Neuronal stem cell (in vitro differentiated cells): Measurements from ENCODE around the gene NLGN1.
A peak's percentile ranks its signal among the peaks of the same experiment; 100 is the strongest.

Experiments used
- DNase-seq: peaks from one replicate; pipeline ENCODE4 v3.0.0-alpha.2; 2013; ENCODE audit warnings: low spot score
- H2AFZ ChIP-seq: one replicate; pipeline ENCODE4 v1.6.1; 2013; ENCODE audit warnings: mild to moderate bottlenecking, low read length, inconsistent platforms
- H2AK5ac ChIP-seq: 2 replicates; pipeline ENCODE4 v1.6.1; 2013; ENCODE audit warnings: low read depth, mild to moderate bottlenecking, inconsistent platforms, low read length, moderate library complexity, mixed read lengths
- H2BK120ac ChIP-seq: 2 replicates; pipeline ENCODE4 v1.6.1; 2013; ENCODE audit warnings: low read depth, mild to moderate bottlenecking, inconsistent platforms, low read length, moderate library complexity, mixed read lengths
- H2BK12ac ChIP-seq: one replicate; pipeline ENCODE4 v1.6.1; 2013; ENCODE audit warnings: low read length, inconsistent platforms
- H2BK15ac ChIP-seq: 2 replicates; pipeline ENCODE4 v1.6.1; 2013; ENCODE audit warnings: mild to moderate bottlenecking, low read length, inconsistent platforms, mixed read lengths
- H2BK5ac ChIP-seq: one replicate; pipeline ENCODE4 v1.6.1; 2013; ENCODE audit warnings: inconsistent platforms, mild to moderate bottlenecking, low read length, moderate library complexity
- H3K14ac ChIP-seq: one replicate; pipeline ENCODE4 v1.6.1; 2013; ENCODE audit warnings: low read length, inconsistent platforms
- H3K18ac ChIP-seq: 2 replicates; pipeline ENCODE4 v1.6.1; 2013; ENCODE audit warnings: low read length, inconsistent platforms
- H3K23ac ChIP-seq: 2 replicates; pipeline ENCODE4 v1.6.1; 2013; ENCODE audit warnings: low read depth, mild to moderate bottlenecking, mixed read lengths, low read length, inconsistent platforms; ENCODE audit not compliant: poor library complexity
- H3K27ac ChIP-seq: replicated peaks from 3 replicates; pipeline ENCODE4 v1.5.1; 2013; ENCODE audit warnings: low read length, inconsistent platforms
- H3K27me3 ChIP-seq, 3 experiments: 2 replicates each; pipeline ENCODE4 v1.6.1; 2013; ENCODE audit warnings: low read length in 3 of 3, mild to moderate bottlenecking in 2 of 3, inconsistent platforms in 1 of 3, low read depth in 1 of 3, mixed read lengths in 1 of 3, moderate library complexity in 1 of 3; ENCODE audit not compliant: control insufficient read depth in 3 of 3, insufficient read depth in 3 of 3
- H3K36me3 ChIP-seq, 2 donors: replicated peaks in 1 of 2; 2 replicates each; pipeline ENCODE4 v1.6.1; 2013; ENCODE audit warnings: low read length in 2 of 2; ENCODE audit not compliant: control insufficient read depth in 2 of 2, insufficient read depth in 2 of 2
- H3K4ac ChIP-seq: 2 replicates; pipeline ENCODE4 v1.6.1; 2013; ENCODE audit warnings: inconsistent platforms, mild to moderate bottlenecking, low read length, moderate library complexity
- H3K4me1 ChIP-seq, 2 donors: 1 replicate in 1 of 2; 2 replicates in 1 of 2; pipeline ENCODE4 v1.6.1; 2013; ENCODE audit warnings: low read length in 2 of 2, low read depth in 1 of 2; ENCODE audit not compliant: control insufficient read depth in 2 of 2, insufficient read depth in 1 of 2
- H3K4me2 ChIP-seq: one replicate; pipeline ENCODE4 v1.6.1; 2013; ENCODE audit warnings: mild to moderate bottlenecking, low read length, inconsistent platforms; ENCODE audit not compliant: insufficient read depth, poor library complexity, severe bottlenecking
- H3K4me3 ChIP-seq, 2 donors: 2 replicates each; pipeline ENCODE4 v1.5.1; 2013; ENCODE audit warnings: low read length in 2 of 2, mild to moderate bottlenecking in 2 of 2, inconsistent platforms in 1 of 2, moderate library complexity in 1 of 2
- H3K79me1 ChIP-seq: one replicate; pipeline ENCODE4 v1.6.1; 2013; ENCODE audit warnings: low read depth, mild to moderate bottlenecking, inconsistent platforms, low read length, moderate library complexity
- H3K9ac ChIP-seq: one replicate; pipeline ENCODE4 v1.6.1; 2013; ENCODE audit warnings: mild to moderate bottlenecking, low read depth, low read length, inconsistent platforms; ENCODE audit not compliant: poor library complexity
- H3K9me3 ChIP-seq, 2 donors: replicated peaks in 1 of 2; 2 replicates each; pipeline versions ENCODE3 to v1.6.1; 2013; ENCODE audit warnings: low read length in 2 of 2, mild to moderate bottlenecking in 2 of 2, inconsistent platforms in 1 of 2, low read depth in 1 of 2, mixed read lengths in 1 of 2, moderate library complexity in 1 of 2; ENCODE audit not compliant: control insufficient read depth in 2 of 2, insufficient read depth in 1 of 2
- H4K8ac ChIP-seq: one replicate; pipeline ENCODE4 v1.6.1; 2013; ENCODE audit warnings: low read depth, mild to moderate bottlenecking, inconsistent platforms, low read length, moderate library complexity
- H4K91ac ChIP-seq: one replicate; pipeline ENCODE4 v1.6.1; 2013; ENCODE audit warnings: low read length, low read depth, mild to moderate bottlenecking, inconsistent platforms; ENCODE audit not compliant: poor library complexity
- WGBS, 2 donors: extraction: QIAGEN DNeasy Blood & Tissue Kit; methylation state at CpG; one replicate each; pipeline ENCODE4 v1.1.7; 2013; ENCODE audit warnings: missing lambda C conversion rate in 2 of 2, mixed read lengths in 1 of 2; ENCODE audit not compliant: insufficient read length in 2 of 2, insufficient replicate concordance in 1 of 2; ENCODE audit errors: extremely low coverage in 2 of 2; 5-methylcytosine and 5-hydroxymethylcytosine counted together

NLGN1 gene

GRCh38 chr3:173584093-173584837 is 186.7 kb downstream of the NLGN1 start:
- H3K27me3 ChIP-seq, result no peaks in the 10 kb centered on the region
- no peak overlapping the region for H2BK120ac ChIP-seq
- no peaks in the 10 kb centered on the region for H3K36me3 ChIP-seq
- peak overlapping the region; percentile 58 to 76 for H3K4me3 ChIP-seq
- peak; percentile 74 for DNase-seq
- H2BK12ac ChIP-seq, result no peak overlapping the region
- H3K27ac ChIP-seq, result peak overlapping the region; percentile 97
- H4K91ac ChIP-seq, result no peak overlapping the region
- H3K4me1 ChIP-seq, result peaks cover 0 to 22% of the 10 kb centered on the region in 2 donors
- no peak overlapping the region for H4K8ac ChIP-seq
- no peak overlapping the region for H3K14ac ChIP-seq
- H3K23ac ChIP-seq, result no peak overlapping the region
- H3K79me1 ChIP-seq, result no peaks in the 10 kb centered on the region
- no peaks in the 10 kb centered on the region for H3K9me3 ChIP-seq
- no peak overlapping the region for H2AK5ac ChIP-seq
- H2AFZ ChIP-seq, result peak overlapping the region; percentile 89
- H3K4me2 ChIP-seq, result peak overlapping the region; percentile 81
- no CpG with 5 or more reads among the region's 16 CpGs for WGBS, 2 donors
- no peak overlapping the region for H2BK15ac ChIP-seq
- H3K9ac ChIP-seq, result no peak overlapping the region
- no peak overlapping the region for H2BK5ac ChIP-seq
- H3K18ac ChIP-seq, result no peak overlapping the region
- no peak overlapping the region for H3K4ac ChIP-seq

- Histone ChIP-seq H3K23ac (no peak overlapping the region), H3K14ac (no peak overlapping the region), H3K9me3 (no peaks in the 10 kb centered on the region), H2BK5ac (peak overlapping the region; percentile 48), H2AFZ (peak overlapping the region; percentile 89), H2BK12ac (no peak overlapping the region), H4K91ac (no peak overlapping the region), H3K18ac (peak overlapping the region; percentile 96), H3K9ac (peak overlapping the region; percentile 77), H3K36me3 (no peaks in the 10 kb centered on the region), H3K4me1 (peaks cover 0 to 22% of the 10 kb centered on the region in 2 donors), H3K27me3 (no peaks in the 10 kb centered on the region), H2BK15ac (no peak overlapping the region), H3K4me2 (peak overlapping the region; percentile 81), H3K4ac (no peak overlapping the region), H3K4me3 (peak overlapping the region; percentile 58 to 76), H3K79me1 (no peaks in the 10 kb centered on the region), H2AK5ac (no peak overlapping the region), H2BK120ac (no peak overlapping the region), H4K8ac (no peak overlapping the region), H3K27ac (peak overlapping the region; percentile 97)
- peak; percentile 77 for DNase-seq
- no CpG with 5 or more reads among the region's 47 CpGs for WGBS, 2 donors
Observed at GRCh38 chr3:173584838-173585831, 187.6 kb downstream of the NLGN1 start.

- H2BK12ac ChIP-seq, result no peak overlapping the region
- peak overlapping the region in 1 of 2 donors; percentile 58 for H3K4me3 ChIP-seq
- DNase-seq, result no peak
Observed at GRCh38 chr3:173586166-173586565, 188.6 kb downstream of the NLGN1 start.

GRCh38 chr3:173587055-173587454 is 189.5 kb downstream of the NLGN1 start:
- Histone ChIP-seq H3K79me1 (peaks cover 1% of the 10 kb centered on the region), H2BK5ac (no peak overlapping the region), H2BK120ac (no peak overlapping the region), H4K8ac (no peak overlapping the region), H3K9me3 (no peaks in the 10 kb centered on the region), H3K27ac (no peak overlapping the region), H2AFZ (no peak overlapping the region), H3K36me3 (no peaks in the 10 kb centered on the region), H3K14ac (no peak overlapping the region), H2AK5ac (no peak overlapping the region), H3K4me3 (no peak overlapping the region), H3K18ac (no peak overlapping the region), H3K4me2 (no peak overlapping the region), H2BK15ac (no peak overlapping the region), H3K27me3 (no peaks in the 10 kb centered on the region), H3K4me1 (peaks cover 2 to 22% of the 10 kb centered on the region in 2 donors), H3K23ac (no peak overlapping the region), H2BK12ac (no peak overlapping the region), H3K9ac (no peak overlapping the region), H3K4ac (no peak overlapping the region), H4K91ac (no peak overlapping the region)
- no CpG with 5 or more reads among the region's 1 CpG for WGBS, 2 donors
- no peak for DNase-seq

More at GRCh38 chr3:173586166-173586565, 188.6 kb downstream of the NLGN1 start:
- H2AFZ ChIP-seq, result peak overlapping the region; percentile 89
- no peak overlapping the region for H4K8ac ChIP-seq
- no peak overlapping the region for H3K9ac ChIP-seq
- no peak overlapping the region for H2BK15ac ChIP-seq
- H2BK5ac ChIP-seq, result no peak overlapping the region
- H3K14ac ChIP-seq, result no peak overlapping the region
- H3K4me2 ChIP-seq, result no peak overlapping the region
- no peak overlapping the region for H2BK120ac ChIP-seq
- H3K27ac ChIP-seq, result peak overlapping the region; percentile 13
- no peaks in the 10 kb centered on the region for H3K36me3 ChIP-seq
- H3K9me3 ChIP-seq, result no peaks in the 10 kb centered on the region
- no peak overlapping the region for H2AK5ac ChIP-seq
- no peak overlapping the region for H4K91ac ChIP-seq
- no peak overlapping the region for H3K18ac ChIP-seq
- WGBS, 2 donors, result no CpG with 5 or more reads among the region's 2 CpGs
- no peak overlapping the region for H3K4ac ChIP-seq
- H3K79me1 ChIP-seq, result no peaks in the 10 kb centered on the region
- H3K4me1 ChIP-seq, result peaks cover 0 to 22% of the 10 kb centered on the region in 2 donors
- no peaks in the 10 kb centered on the region for H3K27me3 ChIP-seq
- H3K23ac ChIP-seq, result no peak overlapping the region
